HG02678 (cell line): ENCODE data around the gene MFSD1.
"Not testable (repeated sequence)": the region's sequence is repeated elsewhere in the genome, so short reads cannot be mapped to it uniquely, and the experiment has no call there.

Source experiments
- ATAC-seq: cut with Tn5 transposase; IDR thresholded peaks from one replicate; pipeline ENCODE4 v1.9.1; 2021; ENCODE audit warnings: mild to moderate bottlenecking, moderate library complexity; ENCODE audit not compliant: unreplicated experiment

MFSD1 gene

GRCh38 chr3:158775426-158776410 lies 26.1 kb upstream of the MFSD1 start:
- ATAC-seq: no peak

- no peak for ATAC-seq
These were observed 25.3 kb upstream of the MFSD1 start for GRCh38 chr3:158776531-158776930.

GRCh38 chr3:158777161-158777873 lies 24.5 kb upstream of the MFSD1 start:
- no peak for ATAC-seq

GRCh38 chr3:158780766-158781165 lies 21.1 kb upstream of the MFSD1 start:
- ATAC-seq: no peak

- ATAC-seq: no peak
These were observed 20.7 kb upstream of the MFSD1 start for GRCh38 chr3:158781191-158781590.

- no peak for ATAC-seq
These were observed 20.0 kb upstream of the MFSD1 start for GRCh38 chr3:158781849-158782248.

- ATAC-seq: no peak
These were observed 19.4 kb upstream of the MFSD1 start for GRCh38 chr3:158782283-158782989.

- no peak for ATAC-seq
These were observed 18.8 kb upstream of the MFSD1 start for GRCh38 chr3:158783051-158783450.

- ATAC-seq: no peak
These were observed 15.9 kb upstream of the MFSD1 start for GRCh38 chr3:158785972-158786371.

- no peak for ATAC-seq
These were observed 13.4 kb upstream of the MFSD1 start for GRCh38 chr3:158788446-158788845.

- ATAC-seq: no peak
These were observed 12.3 kb upstream of the MFSD1 start for GRCh38 chr3:158789592-158789991.

- ATAC-seq: peak; percentile 71
These were observed 10.8 kb upstream of the MFSD1 start for GRCh38 chr3:158790901-158791589.

- not testable (repeated sequence) for ATAC-seq
These were observed 10.3 kb upstream of the MFSD1 start for GRCh38 chr3:158791590-158791920.

- no peak for ATAC-seq
These were observed 9.1 kb upstream of the MFSD1 start for GRCh38 chr3:158792709-158793108.

GRCh38 chr3:158794206-158794605 lies 7.6 kb upstream of the MFSD1 start:
- no peak for ATAC-seq

- ATAC-seq: peak; percentile 63
These were observed 6.8 kb upstream of the MFSD1 start for GRCh38 chr3:158794936-158795518.

- no peak for ATAC-seq
These were observed 653 bp upstream of the MFSD1 start for GRCh38 chr3:158801201-158801600.

GRCh38 chr3:158802409-158803268 lies 785 bp downstream of the MFSD1 start:
- peak; percentile 30 for ATAC-seq

GRCh38 chr3:158804441-158804840 lies 2.6 kb downstream of the MFSD1 start:
- no peak for ATAC-seq

- ATAC-seq: no peak
These were observed 6.8 kb downstream of the MFSD1 start for GRCh38 chr3:158808697-158809096.
